ENCODE results near the gene PDZRN3.
"Not testable (repeated sequence)": the region's sequence is repeated elsewhere in the genome, so short reads cannot be mapped to it uniquely, and the experiment has no call there.

Gene PDZRN3

GRCh38 chr3:73586190-73586589 lies 38.6 kb downstream of the PDZRN3 start:
- no peak for DNase-seq

- DNase-seq = no peak
These were observed 39.9 kb downstream of the PDZRN3 start for GRCh38 chr3:73584873-73585272.

GRCh38 chr3:73582535-73582934 lies 42.2 kb downstream of the PDZRN3 start:
- DNase-seq = no peak

GRCh38 chr3:73581134-73581846 lies 43.5 kb downstream of the PDZRN3 start:
- DNase-seq = no peak

- no peak for DNase-seq
These were observed 44.4 kb downstream of the PDZRN3 start for GRCh38 chr3:73580343-73580742.

- DNase-seq = no peak
These were observed 47.0 kb downstream of the PDZRN3 start for GRCh38 chr3:73577704-73578103.

- no peak for DNase-seq
These were observed 47.7 kb downstream of the PDZRN3 start for GRCh38 chr3:73576999-73577461.

GRCh38 chr3:73575953-73576352 lies 48.8 kb downstream of the PDZRN3 start:
- no peak for DNase-seq

- DNase-seq = no peak
These were observed 49.2 kb downstream of the PDZRN3 start for GRCh38 chr3:73575519-73575918.

GRCh38 chr3:73573204-73573603 lies 51.5 kb downstream of the PDZRN3 start:
- no peak for DNase-seq

- DNase-seq = no peak
These were observed 52.4 kb downstream of the PDZRN3 start for GRCh38 chr3:73572368-73572767.

- DNase-seq = no peak
These were observed 53.4 kb downstream of the PDZRN3 start for GRCh38 chr3:73571238-73571794.

GRCh38 chr3:73569246-73569760 lies 55.4 kb downstream of the PDZRN3 start:
- no peak for DNase-seq

- no peak for DNase-seq
These were observed 56.3 kb downstream of the PDZRN3 start for GRCh38 chr3:73568371-73568862.

- not testable (repeated sequence) for DNase-seq
These were observed 59.4 kb downstream of the PDZRN3 start for GRCh38 chr3:73565374-73565773.

GRCh38 chr3:73563896-73564582 lies 60.7 kb downstream of the PDZRN3 start:
- DNase-seq = no peak

- no peak for DNase-seq
These were observed 63.2 kb downstream of the PDZRN3 start for GRCh38 chr3:73561494-73561893.

- no peak for DNase-seq
These were observed 65.0 kb downstream of the PDZRN3 start for GRCh38 chr3:73559749-73560148.

- no peak for DNase-seq
These were observed 66.0 kb downstream of the PDZRN3 start for GRCh38 chr3:73558727-73559075.

- DNase-seq = no peak
These were observed 66.6 kb downstream of the PDZRN3 start for GRCh38 chr3:73557986-73558726.

GRCh38 chr3:73556520-73557372 lies 68.0 kb downstream of the PDZRN3 start:
- DNase-seq = no peak

- DNase-seq = no peak
These were observed 69.7 kb downstream of the PDZRN3 start for GRCh38 chr3:73555076-73555475.

All from activated CD4-positive, alpha-beta T cell treated with anti-CD3 and anti-CD28 coated beads for 1 hour (primary cell).